ENCODE data around the gene IGF2R.

The IGF2R gene

DNA sequence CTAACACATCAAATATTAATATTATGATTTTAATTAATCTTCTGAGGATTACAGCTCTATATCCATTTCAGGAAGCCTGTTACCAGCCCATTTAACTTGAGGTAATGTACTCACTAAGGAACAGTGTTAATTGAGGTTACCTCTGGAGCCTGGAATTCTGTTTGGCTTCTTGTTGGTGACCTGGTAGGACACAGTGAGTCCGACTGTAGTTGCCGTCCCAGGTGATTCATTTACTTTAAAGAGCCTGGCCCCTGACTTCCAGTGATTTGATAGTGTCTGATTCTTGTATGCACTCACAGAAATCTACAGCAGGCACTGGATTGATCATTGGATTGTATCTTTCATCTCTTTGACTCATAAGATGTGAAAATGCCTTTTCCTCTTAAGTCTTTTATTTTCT, 34.0 kb downstream of the IGF2R start:
- no peak for DNase-seq (ENCODE audit: low read depth)
- H3K4me3 ChIP-seq (ENCODE audit: low read depth, low read length), result no peak overlapping the region
- TF ChIP-seq CTCF (IDR thresholded peaks at IDR 0.05; ENCODE audit: insufficient read depth, low read depth, low read length, missing control alignments), result no peak

- no peak for TF ChIP-seq CTCF (IDR thresholded peaks at IDR 0.05; ENCODE audit: insufficient read depth, low read depth, low read length, missing control alignments)
- H3K4me3 ChIP-seq (ENCODE audit: low read depth, low read length), result no peak overlapping the region
- no peak for DNase-seq (ENCODE audit: low read depth)
Measured at GRCh38 chr6:160004018-160004417, 35.1 kb downstream of the IGF2R start.

DNA sequence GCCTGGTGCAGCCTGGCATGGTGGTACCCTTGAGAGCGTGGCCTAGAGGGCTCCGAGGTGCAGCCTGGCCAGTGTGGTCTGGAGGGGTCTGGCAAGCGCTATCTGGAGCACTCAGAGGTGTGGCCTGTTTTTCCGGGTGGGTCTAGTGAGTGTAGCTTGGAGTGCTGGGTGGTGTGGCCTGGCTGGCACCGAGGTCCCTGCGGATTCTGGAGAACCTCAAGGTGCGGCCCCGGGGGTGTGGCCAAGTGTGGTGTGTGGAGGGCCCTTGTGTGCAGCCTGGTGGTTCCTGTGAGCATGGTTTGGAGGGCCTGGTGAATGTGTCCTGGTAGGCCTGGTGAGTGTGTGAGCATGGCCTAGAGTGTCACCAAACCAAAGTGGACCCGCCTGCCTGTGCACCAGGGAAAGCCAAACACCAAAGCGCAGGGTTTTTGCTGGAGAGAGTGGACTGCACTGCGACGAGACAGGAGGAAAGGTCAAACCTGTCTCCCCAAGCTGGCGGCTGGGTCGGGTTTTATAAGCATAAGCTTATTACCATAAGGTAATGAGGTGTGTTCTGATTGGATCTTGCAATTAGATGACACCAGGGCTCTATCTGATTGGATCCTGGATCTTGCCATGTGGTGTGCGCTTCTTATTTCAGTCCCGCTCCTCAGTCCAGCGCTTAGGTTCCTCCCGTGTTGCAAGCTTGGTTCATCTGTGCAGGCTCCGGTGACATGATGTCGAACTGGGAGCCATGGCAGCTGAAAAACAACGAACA, 35.7 kb downstream of the IGF2R start:
- H3K4me3 ChIP-seq (ENCODE audit: low read depth, low read length), result no peak overlapping the region
- no peak for DNase-seq (ENCODE audit: low read depth)
- no peak for TF ChIP-seq CTCF (IDR thresholded peaks at IDR 0.05; ENCODE audit: insufficient read depth, low read depth, low read length, missing control alignments)

DNA sequence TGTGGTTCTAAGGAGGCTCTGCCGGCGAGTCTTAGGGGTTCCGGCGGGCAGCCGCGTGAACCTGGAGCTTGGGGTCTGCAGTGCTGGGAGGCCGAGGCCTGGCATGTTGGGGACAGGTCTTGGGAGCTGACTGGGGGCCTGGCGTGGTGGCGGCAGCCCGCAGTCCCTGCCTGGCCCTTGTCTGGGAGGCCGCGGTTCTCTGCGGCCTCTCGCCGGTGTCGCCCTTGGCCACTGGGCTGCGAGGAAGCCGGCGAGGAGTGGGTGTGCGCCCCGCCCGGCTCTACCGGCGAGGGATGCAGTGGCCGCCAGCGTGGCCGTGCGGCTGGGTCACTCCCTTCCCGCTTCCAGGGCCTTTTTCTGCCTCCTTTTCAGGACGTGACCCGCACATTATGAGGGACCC, 36.3 kb downstream of the IGF2R start:
- DNase-seq (ENCODE audit: low read depth), result no peak
- no peak overlapping the region for H3K4me3 ChIP-seq (ENCODE audit: low read depth, low read length)
- TF ChIP-seq CTCF (IDR thresholded peaks at IDR 0.05; ENCODE audit: insufficient read depth, low read depth, low read length, missing control alignments), result no peak

DNA sequence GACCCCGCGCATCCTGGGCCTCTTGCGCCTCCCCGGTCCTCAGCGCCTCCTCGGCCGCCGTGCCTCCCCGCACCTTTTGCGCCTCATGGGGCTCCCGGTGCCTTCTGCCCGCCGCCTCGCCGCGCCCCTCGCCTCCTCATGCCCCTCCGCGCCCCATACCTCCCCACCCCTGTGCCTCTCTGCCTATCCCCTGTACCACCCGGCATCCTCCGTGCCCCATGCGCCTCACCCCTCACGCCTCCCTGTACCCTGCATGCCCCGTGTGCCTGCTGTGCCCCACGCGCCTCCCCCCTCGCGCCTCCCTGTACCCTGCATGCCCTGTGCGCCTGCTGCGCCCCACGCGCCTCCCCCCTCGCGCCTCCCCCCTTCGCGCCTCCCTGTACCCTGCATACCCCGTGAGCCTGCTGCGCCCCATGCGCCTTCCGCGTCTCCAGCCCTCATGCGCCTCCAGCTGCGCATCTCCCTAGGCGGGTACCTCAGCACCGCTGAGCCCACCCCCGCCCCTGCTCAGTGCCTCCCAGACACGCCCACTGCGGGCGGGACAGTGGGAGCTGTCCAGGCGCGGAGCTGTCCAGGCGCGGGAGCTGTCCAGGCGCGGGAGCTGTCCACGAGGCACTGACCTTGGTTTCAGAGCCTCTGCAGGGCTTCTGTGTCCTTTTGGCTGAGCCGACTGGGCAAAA, 37.1 kb downstream of the IGF2R start:
- DNase-seq (ENCODE audit: low read depth), result no peak
- no peak overlapping the region for H3K4me3 ChIP-seq (ENCODE audit: low read depth, low read length)
- no peak for TF ChIP-seq CTCF (IDR thresholded peaks at IDR 0.05; ENCODE audit: insufficient read depth, low read depth, low read length, missing control alignments)

GRCh38 chr6:160007145-160007544, 38.3 kb downstream of the IGF2R start:
- H3K4me3 ChIP-seq (ENCODE audit: low read depth, low read length), result no peak overlapping the region
- TF ChIP-seq CTCF (IDR thresholded peaks at IDR 0.05; ENCODE audit: insufficient read depth, low read depth, low read length, missing control alignments), result no peak
- DNase-seq (ENCODE audit: low read depth), result no peak

Measured in GM12865 (cell line).